Esophagus muscularis mucosa (tissue), 4 donors: ENCODE measurements around the gene AHRR.

Source experiments
- EP300 ChIP-seq: sonication (generic); formaldehyde crosslinking; IDR thresholded peaks from one replicate; pipeline ENCODE4 v1.6.1; 2017; ENCODE audit warnings: antibody characterized with exemption
- POLR2A ChIP-seq: fragments of 450-650 bp; IDR thresholded peaks from one replicate; pipeline ENCODE4 v1.6.1; 2017; ENCODE audit warnings: antibody characterized with exemption, moderate library complexity, mild to moderate bottlenecking, low read depth
- POLR2AphosphoS5 ChIP-seq, 2 donors: sonication (generic); formaldehyde crosslinking; IDR thresholded peaks; one replicate each; pipeline ENCODE4 v1.6.1; 2017; ENCODE audit warnings: antibody characterized with exemption in 2 of 2
- TF ChIP-seq, protein P1 (sequence below), 3 experiments: fragments of 200-600 bp in 2 of 3; fragments of 450-650 bp in 1 of 3; sonication (generic) in 2 of 3; IDR thresholded peaks; one replicate each; pipeline ENCODE4 v1.5.1; 2017 to 2019; ENCODE audit warnings: antibody characterized with exemption in 3 of 3, mild to moderate bottlenecking in 2 of 3, moderate library complexity in 1 of 3

DNA sequence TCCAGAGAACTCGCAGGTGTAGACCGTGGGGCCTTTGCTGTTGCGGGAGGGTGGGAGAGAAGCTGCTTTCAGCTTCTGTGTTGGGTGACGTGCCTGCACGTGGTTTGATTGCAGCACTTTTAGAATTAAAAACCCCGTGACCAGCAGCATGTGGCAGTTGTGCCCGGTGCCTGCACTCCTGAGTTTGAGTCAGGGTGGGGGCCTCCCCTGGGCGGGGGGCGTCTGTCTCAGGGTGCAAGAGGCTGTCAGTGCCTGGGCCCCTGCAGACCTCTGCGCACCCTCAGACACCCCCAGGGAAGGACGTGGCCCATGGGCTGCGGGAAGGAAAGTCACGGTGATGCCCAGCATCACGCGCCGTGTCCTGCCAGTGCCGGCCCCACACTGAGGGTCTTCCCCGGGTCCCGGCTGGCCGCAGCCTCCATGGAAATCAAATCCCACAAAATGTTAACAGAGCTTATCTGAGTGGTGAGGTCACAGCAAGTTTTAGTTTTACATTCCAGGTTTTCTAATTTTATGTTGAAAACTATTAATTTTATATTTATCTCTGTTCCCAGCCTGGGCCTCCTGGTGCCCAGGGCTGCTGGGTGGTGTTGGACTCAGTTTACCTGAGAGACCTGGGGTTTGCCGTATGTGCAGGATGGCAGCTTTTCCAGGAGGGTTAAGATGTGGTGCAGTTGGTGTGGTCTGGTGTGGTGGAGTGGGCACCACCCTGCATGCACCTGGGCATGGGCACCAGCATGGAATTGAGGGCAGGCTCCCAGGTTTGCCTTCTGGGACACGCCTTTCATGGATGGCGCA lies 33.3 kb downstream of the AHRR start:
- TF ChIP-seq, protein P1, sequence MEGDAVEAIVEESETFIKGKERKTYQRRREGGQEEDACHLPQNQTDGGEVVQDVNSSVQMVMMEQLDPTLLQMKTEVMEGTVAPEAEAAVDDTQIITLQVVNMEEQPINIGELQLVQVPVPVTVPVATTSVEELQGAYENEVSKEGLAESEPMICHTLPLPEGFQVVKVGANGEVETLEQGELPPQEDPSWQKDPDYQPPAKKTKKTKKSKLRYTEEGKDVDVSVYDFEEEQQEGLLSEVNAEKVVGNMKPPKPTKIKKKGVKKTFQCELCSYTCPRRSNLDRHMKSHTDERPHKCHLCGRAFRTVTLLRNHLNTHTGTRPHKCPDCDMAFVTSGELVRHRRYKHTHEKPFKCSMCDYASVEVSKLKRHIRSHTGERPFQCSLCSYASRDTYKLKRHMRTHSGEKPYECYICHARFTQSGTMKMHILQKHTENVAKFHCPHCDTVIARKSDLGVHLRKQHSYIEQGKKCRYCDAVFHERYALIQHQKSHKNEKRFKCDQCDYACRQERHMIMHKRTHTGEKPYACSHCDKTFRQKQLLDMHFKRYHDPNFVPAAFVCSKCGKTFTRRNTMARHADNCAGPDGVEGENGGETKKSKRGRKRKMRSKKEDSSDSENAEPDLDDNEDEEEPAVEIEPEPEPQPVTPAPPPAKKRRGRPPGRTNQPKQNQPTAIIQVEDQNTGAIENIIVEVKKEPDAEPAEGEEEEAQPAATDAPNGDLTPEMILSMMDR (IDR thresholded peaks at IDR 0.05), result no peak
- TF ChIP-seq POLR2A (no peak), EP300 (no peak), POLR2AphosphoS5 (IDR thresholded peaks at IDR 0.05) (no peak)
